CD4-positive, alpha-beta memory T cell (primary cell): ENCODE data around the gene CTF1. TPM values are rescaled to one million over a fixed set of nuclear protein-coding genes. Genes with fewer than 3 reads are reported as not detected.

Experiments
- CTCF ChIA-PET: fragments of 350-600 bp; sonication (Branson Sonifier 250); formaldehyde crosslinking; loops from one replicate; lab custom pipeline; 2021; ENCODE audit warnings: inconsistent platforms; ENCODE audit not compliant: partially characterized antibody; lab: Charles Lee
- POLR2A ChIA-PET: fragments of 350-600 bp; sonication (Branson Sonifier 250); formaldehyde crosslinking; loops from one replicate; lab custom pipeline; 2021; ENCODE audit not compliant: partially characterized antibody; lab: Charles Lee
- DNase-seq, 5 donors: peaks; one replicate each; pipeline versions ENCODE4 v3.0.0 to v3.0.0-alpha.2; 2020 to 2022; ENCODE audit warnings: mixed read lengths in 1 of 5
- H3K27ac ChIP-seq: one replicate; pipeline ENCODE4 v1.7.0; 2013; ENCODE audit warnings: low read depth, low read length
- H3K27me3 ChIP-seq: 2 replicates; pipeline ENCODE4 v1.7.0; 2013; ENCODE audit warnings: mild to moderate bottlenecking, low read length, moderate library complexity; ENCODE audit not compliant: insufficient read depth
- H3K36me3 ChIP-seq: 2 replicates; pipeline ENCODE4 v1.7.0; 2013; ENCODE audit warnings: mild to moderate bottlenecking, low read length, moderate library complexity; ENCODE audit not compliant: insufficient read depth
- H3K4me1 ChIP-seq: 2 replicates; pipeline ENCODE4 v1.7.0; 2013; ENCODE audit warnings: mild to moderate bottlenecking, low read length, moderate library complexity; ENCODE audit not compliant: insufficient read depth
- H3K4me3 ChIP-seq, 2 donors: one replicate each; pipeline ENCODE4 v1.7.0; 2013; ENCODE audit warnings: low read length in 2 of 2, mild to moderate bottlenecking in 1 of 2
- H3K9me3 ChIP-seq, 2 donors: one replicate each; pipeline ENCODE4 v1.7.0; 2013; ENCODE audit warnings: low read length in 2 of 2, control low read depth in 1 of 2; ENCODE audit not compliant: control insufficient read depth in 1 of 2
- H3K27ac Mint-ChIP-seq, 7 donors: one replicate each; pipeline ENCODE4 v1.8.0; 2020 to 2021; ENCODE audit warnings: mixed read lengths in 7 of 7, mild to moderate bottlenecking in 6 of 7, inconsistent platforms in 3 of 7, moderate library complexity in 3 of 7
- H3K27me3 Mint-ChIP-seq, 2 donors: one replicate each; pipeline ENCODE4 v1.8.0; 2020 to 2021; ENCODE audit warnings: mixed read lengths in 2 of 2
- H3K36me3 Mint-ChIP-seq, 2 donors: one replicate each; pipeline ENCODE4 v1.8.0; 2020 to 2021; ENCODE audit warnings: mixed read lengths in 2 of 2, inconsistent platforms in 1 of 2, mild to moderate bottlenecking in 1 of 2
- H3K4me1 Mint-ChIP-seq, 4 donors: one replicate each; pipeline ENCODE4 v1.8.0; 2020 to 2021; ENCODE audit warnings: mixed read lengths in 4 of 4, mild to moderate bottlenecking in 1 of 4
- H3K4me3 Mint-ChIP-seq, 8 donors: one replicate each; pipeline ENCODE4 v1.8.0; 2020 to 2021; ENCODE audit warnings: mixed read lengths in 8 of 8, mild to moderate bottlenecking in 7 of 8, moderate library complexity in 6 of 8, inconsistent platforms in 3 of 8
- H3K9me3 Mint-ChIP-seq, 8 donors: one replicate each; pipeline ENCODE4 v1.8.0; 2020 to 2021; ENCODE audit warnings: mixed read lengths in 8 of 8, mild to moderate bottlenecking in 5 of 8, inconsistent platforms in 3 of 8, moderate library complexity in 1 of 8
- intact Hi-C: fragments of 100-400 bp; cut with micrococcal nuclease; formaldehyde crosslinking; loops from one replicate; pipeline ENCODE4 v1.15.1; 2023
- polyA plus RNA-seq, 2 donors: library from polyadenylated mRNA; unstranded; fragments of 300-500 nt; fragmentation: Illumina TruSeq; gene quantifications; one replicate each; pipeline ENCODE4 v1.2.3, GENCODE V29; 2021
- total RNA-seq, 2 experiments: library from RNA; stranded (reverse); gene quantifications; one replicate each; pipeline ENCODE4 v1.2.3, GENCODE V29; 2021

CTF1 gene
- total and polyA plus RNA-seq, 4 experiments from 2014 or later: 0.19 to 0.26 TPM; not detected in 2

- Histone ChIP-seq H3K4me1 (peaks cover 55% of the 10 kb centered on the region), H3K27me3 (no peaks in the 10 kb centered on the region), H3K36me3 (no peaks in the 10 kb centered on the region), H3K9me3 (no peaks in the 10 kb centered on the region), H3K4me3 (no peak overlapping the region), H3K27ac (no peak overlapping the region)
- Mint-ChIP-seq H3K27me3 (no peaks in the 10 kb centered on the region), H3K9me3 (no peaks in the 10 kb centered on the region), H3K27ac (peak overlapping the region in 1 of 7 donors; percentile 35), H3K4me3 (peak overlapping the region in 1 of 8 donors; percentile 41), H3K36me3 (peaks cover 0 to 3% of the 10 kb centered on the region in 2 donors), H3K4me1 (peaks cover 30 to 58% (median 47%) of the 10 kb centered on the region in 4 donors)
- POLR2A ChIA-PET: interaction anchor here (3.0 to 10.9 kb wide), 3 partner anchors 23 to 94 kb away, joined by 19 to 177 read pairs (median 19); no protein-coding TSS in a partner anchor
- CTCF ChIA-PET: interaction anchor here (0.8 to 8.3 kb wide), 3 partner anchors 31 to 55 kb away, joined by 4 to 124 read pairs (median 28); no protein-coding TSS in a partner anchor
- no peak for DNase-seq
- intact Hi-C loops: no loop called here
Observed at GRCh38 chr16:30899794-30900193, 3.4 kb downstream of the CTF1 start.

- Mint-ChIP-seq H3K4me1 (peaks cover 27 to 55% (median 40%) of the 10 kb centered on the region in 4 donors), H3K36me3 (peaks cover 0 to 3% of the 10 kb centered on the region in 2 donors), H3K4me3 (peak overlapping the region in 4 of 8 donors; percentile 13 to 81 (median 58)), H3K9me3 (no peaks in the 10 kb centered on the region), H3K27ac (peak overlapping the region in 3 of 7 donors; percentile 66 to 85 (median 73)), H3K27me3 (no peaks in the 10 kb centered on the region)
- ChIA-PET CTCF (interaction anchor here (0.6 to 8.3 kb wide), 15 partner anchors 9 to 242 kb away, joined by 3 to 124 read pairs (median 7); no protein-coding TSS in a partner anchor), POLR2A (interaction anchor here (0.6 to 10.9 kb wide), 6 partner anchors 22 to 352 kb away, joined by 3 to 177 read pairs (median 19); no protein-coding TSS in a partner anchor)
- H3K27ac ChIP-seq: no peak overlapping the region
- intact Hi-C loops: no loop called here
- H3K27me3 ChIP-seq: no peaks in the 10 kb centered on the region
- no peaks in the 10 kb centered on the region for H3K9me3 ChIP-seq
- no peaks in the 10 kb centered on the region for H3K36me3 ChIP-seq
- no peak overlapping the region for H3K4me3 ChIP-seq
- DNase-seq: no peak
- peaks cover 53% of the 10 kb centered on the region for H3K4me1 ChIP-seq
Observed at GRCh38 chr16:30900588-30900987, 4.2 kb downstream of the CTF1 start.

DNA sequence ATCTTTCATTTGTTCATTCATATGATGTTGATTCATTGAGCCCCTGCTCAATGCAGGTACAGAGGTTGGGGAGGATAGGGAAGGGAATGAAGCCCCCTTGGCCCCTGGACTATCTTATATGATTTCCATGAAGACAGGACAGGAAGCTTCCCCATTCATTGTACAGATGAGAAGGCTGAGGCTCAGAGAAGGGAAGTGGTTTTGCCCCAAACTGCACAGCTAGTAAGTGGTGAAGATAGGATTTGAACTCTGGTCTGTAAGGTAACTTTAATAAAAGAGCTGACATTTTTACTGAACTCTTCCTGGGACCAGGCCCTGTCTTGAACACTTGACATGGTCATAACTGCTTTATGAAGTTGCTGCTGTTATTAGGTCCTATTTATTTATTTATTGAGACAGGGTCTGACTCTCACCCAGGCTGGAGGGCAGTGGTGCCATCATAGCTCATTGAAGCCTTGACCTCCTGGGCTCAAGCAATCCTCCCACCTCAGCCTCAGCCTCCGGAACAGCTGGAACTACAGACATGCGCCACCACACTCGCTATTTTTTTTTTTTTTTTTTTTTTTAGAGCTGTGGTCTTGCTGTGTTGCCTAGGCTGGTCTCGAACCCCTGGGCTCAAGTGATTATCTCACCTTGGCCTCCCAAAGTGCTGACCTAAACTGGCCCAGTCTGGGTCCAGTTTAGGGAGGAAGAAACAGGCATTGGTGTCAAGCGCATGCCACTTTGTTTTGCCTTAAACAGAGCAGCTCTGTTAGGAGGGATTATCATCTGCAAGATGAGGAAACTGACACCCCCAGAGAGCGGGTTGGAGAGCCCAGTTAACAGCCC lies 5.0 kb downstream of the CTF1 start:
- Mint-ChIP-seq H3K27me3 (no peaks in the 10 kb centered on the region), H3K4me3 (peak overlapping the region; percentile 69 to 83 (median 79)), H3K27ac (peak overlapping the region; percentile 72 to 85 (median 76)), H3K4me1 (peaks cover 22 to 47% (median 34%) of the 10 kb centered on the region in 4 donors), H3K9me3 (no peaks in the 10 kb centered on the region), H3K36me3 (peaks cover 0 to 3% of the 10 kb centered on the region in 2 donors)
- Histone ChIP-seq H3K36me3 (no peaks in the 10 kb centered on the region), H3K27me3 (no peaks in the 10 kb centered on the region), H3K4me3 (peak overlapping the region in 1 of 2 donors; percentile 46), H3K4me1 (peaks cover 45% of the 10 kb centered on the region), H3K27ac (no peak overlapping the region), H3K9me3 (no peaks in the 10 kb centered on the region)
- intact Hi-C loops: loop anchor here (1.0 to 2.0 kb wide), 4 partner anchors 20 to 57 kb away; no protein-coding TSS in a partner anchor
- POLR2A ChIA-PET: interaction anchor here (0.8 to 10.9 kb wide), 20 partner anchors 9 to 558 kb away, joined by 3 to 177 read pairs (median 6); partner anchors contain the start of genes ARMC5, FBRS, PHKG2 and PRR14
- CTCF ChIA-PET: interaction anchor here (0.6 to 8.3 kb wide), 23 partner anchors 9 to 542 kb away, joined by 3 to 124 read pairs (median 3); no protein-coding TSS in a partner anchor
- no peak for DNase-seq

GRCh38 chr16:30902029-30902972 lies 5.9 kb downstream of the CTF1 start:
- Histone ChIP-seq H3K36me3 (no peaks in the 10 kb centered on the region), H3K4me1 (peaks cover 41% of the 10 kb centered on the region), H3K27ac (peak overlapping the region; percentile 70), H3K27me3 (no peaks in the 10 kb centered on the region), H3K4me3 (peak overlapping the region in 1 of 2 donors; percentile 68), H3K9me3 (no peaks in the 10 kb centered on the region)
- H3K4me3 Mint-ChIP-seq: peak overlapping the region; percentile 94 to 99 (median 96)
- H3K27me3 Mint-ChIP-seq: no peaks in the 10 kb centered on the region
- peak overlapping the region; percentile 91 to 99 (median 98) for H3K27ac Mint-ChIP-seq
- H3K4me1 Mint-ChIP-seq: peaks cover 19 to 47% (median 32%) of the 10 kb centered on the region in 4 donors
- peaks cover 0 to 3% of the 10 kb centered on the region in 2 donors for H3K36me3 Mint-ChIP-seq
- intact Hi-C loops: loop anchor here (1.0 to 2.0 kb wide), 4 partner anchors 19 to 58 kb away; no protein-coding TSS in a partner anchor
- CTCF ChIA-PET: interaction anchor here (0.6 to 8.3 kb wide), 23 partner anchors 8 to 541 kb away, joined by 3 to 124 read pairs (median 5); no protein-coding TSS in a partner anchor
- DNase-seq: peak; percentile 54 to 72 (median 58)
- POLR2A ChIA-PET: interaction anchor here (0.8 to 10.9 kb wide), 23 partner anchors 10 to 1095 kb away, joined by 3 to 177 read pairs (median 6); partner anchors contain the start of genes ARMC5, FBRS, PHKG2 and PRR14
- H3K9me3 Mint-ChIP-seq: no peaks in the 10 kb centered on the region

GRCh38 chr16:30903002-30903401 lies 6.6 kb downstream of the CTF1 start:
- intact Hi-C loops: loop anchor here (2.0 kb wide), 1 partner anchor 28 kb away; no protein-coding TSS in a partner anchor
- Histone ChIP-seq H3K9me3 (no peaks in the 10 kb centered on the region), H3K4me1 (peaks cover 45% of the 10 kb centered on the region), H3K4me3 (no peak overlapping the region), H3K27me3 (no peaks in the 10 kb centered on the region), H3K36me3 (no peaks in the 10 kb centered on the region), H3K27ac (peak overlapping the region; percentile 8)
- no peak for DNase-seq
- Mint-ChIP-seq H3K36me3 (peaks cover 0 to 3% of the 10 kb centered on the region in 2 donors), H3K27me3 (no peaks in the 10 kb centered on the region), H3K27ac (peak overlapping the region; percentile 91 to 99 (median 98)), H3K4me3 (peak overlapping the region; percentile 94 to 99 (median 96)), H3K9me3 (no peaks in the 10 kb centered on the region), H3K4me1 (peaks cover 25 to 52% (median 37%) of the 10 kb centered on the region in 4 donors)
- CTCF ChIA-PET: interaction anchor here (0.9 to 8.3 kb wide), 13 partner anchors 10 to 239 kb away, joined by 3 to 124 read pairs (median 7); no protein-coding TSS in a partner anchor
- POLR2A ChIA-PET: interaction anchor here (1.1 to 10.9 kb wide), 18 partner anchors 10 to 1096 kb away, joined by 3 to 177 read pairs (median 6); partner anchors contain the start of genes ARMC5, FBRS, PHKG2 and ZNF646

DNA sequence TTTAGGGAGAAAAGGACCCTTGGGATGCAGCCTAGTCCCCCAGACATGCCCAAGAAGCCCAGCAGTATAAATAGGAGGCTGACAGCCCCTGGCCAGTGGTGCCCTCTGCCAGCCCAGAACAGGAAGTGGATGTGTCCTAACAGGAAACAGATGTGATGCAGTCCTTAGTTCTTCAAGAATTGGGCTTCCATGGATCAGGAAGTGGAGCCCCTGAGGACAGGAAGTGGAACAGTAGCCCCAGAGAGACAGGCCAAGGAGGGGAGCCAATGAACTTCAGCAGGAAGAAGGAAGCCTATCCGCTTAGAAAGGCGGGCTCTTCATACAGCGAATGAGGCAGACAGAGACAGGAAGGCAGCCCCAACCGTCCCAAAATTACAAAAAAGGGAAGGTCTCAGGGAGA lies 7.2 kb downstream of the CTF1 start:
- H3K9me3 ChIP-seq: no peaks in the 10 kb centered on the region
- Mint-ChIP-seq H3K27me3 (no peaks in the 10 kb centered on the region), H3K9me3 (no peaks in the 10 kb centered on the region), H3K36me3 (peaks cover 0 to 3% of the 10 kb centered on the region in 2 donors), H3K27ac (peak overlapping the region; percentile 70 to 98 (median 86)), H3K4me3 (peak overlapping the region in 6 of 8 donors; percentile 15 to 99 (median 54)), H3K4me1 (peaks cover 25 to 54% (median 37%) of the 10 kb centered on the region in 4 donors)
- H3K27me3 ChIP-seq: no peaks in the 10 kb centered on the region
- no peak overlapping the region for H3K4me3 ChIP-seq
- no peak overlapping the region for H3K27ac ChIP-seq
- DNase-seq: no peak
- no peaks in the 10 kb centered on the region for H3K36me3 ChIP-seq
- CTCF ChIA-PET: interaction anchor here (1.5 to 8.3 kb wide), 5 partner anchors 16 to 59 kb away, joined by 5 to 124 read pairs (median 28); no protein-coding TSS in a partner anchor
- POLR2A ChIA-PET: interaction anchor here (1.9 to 10.9 kb wide), 5 partner anchors 11 to 58 kb away, joined by 6 to 177 read pairs (median 19); no protein-coding TSS in a partner anchor
- peaks cover 48% of the 10 kb centered on the region for H3K4me1 ChIP-seq
- intact Hi-C loops: loop anchor here (2.0 kb wide), 1 partner anchor 29 kb away; no protein-coding TSS in a partner anchor
